22Rv1 (cell line): Measurements from ENCODE around the gene PRCP.

Source experiments
- CTCF ChIP-seq: fragments of 450-650 bp; IDR thresholded peaks from 2 replicates; pipeline ENCODE4 v1.5.1; 2017; ENCODE audit warnings: mild to moderate bottlenecking
- ZFX ChIP-seq: fragments of 450-650 bp; IDR thresholded peaks from 2 replicates; pipeline ENCODE4 v1.6.1; 2017; ENCODE audit warnings: antibody characterized with exemption, borderline replicate concordance

GRCh38 chr11:82930734-82931133 is 30.5 kb upstream of the PRCP start:
- no peak for TF ChIP-seq CTCF
- no peak for TF ChIP-seq ZFX
